Esophagus squamous epithelium (tissue), 5 donors: ENCODE data around the gene ZNF136. TPM values are rescaled to one million over a fixed set of nuclear protein-coding genes. Genes with fewer than 3 reads are reported as not detected.

ENCODE experiments used
- DNase-seq: peaks from one replicate; lab custom pipeline; 2025; lab: John Stamatoyannopoulos, UW
- H3K27ac ChIP-seq, 4 donors: fragments of 200-600 bp; sonication (generic); one replicate each; pipeline ENCODE4 v1.5.1; 2016 to 2019; ENCODE audit warnings: mild to moderate bottlenecking in 1 of 4
- H3K27me3 ChIP-seq, 4 donors: fragments of 200-600 bp; sonication (generic); 1 replicate in 3 of 4; 2 replicates in 1 of 4; pipeline versions ENCODE4 v1.5.1 to v1.6.0; 2017 to 2021; ENCODE audit warnings: antibody characterized with exemption in 1 of 4
- H3K36me3 ChIP-seq, 3 donors: fragments of 200-600 bp; sonication (generic); one replicate each; pipeline ENCODE4 v1.5.1; 2016 to 2019
- H3K4me1 ChIP-seq, 3 donors: fragments of 200-600 bp; sonication (generic); one replicate each; pipeline ENCODE4 v1.5.1; 2017 to 2019
- H3K4me3 ChIP-seq, 4 donors: fragments of 200-600 bp; sonication (generic); 1 replicate in 3 of 4; 2 replicates in 1 of 4; pipeline ENCODE4 v1.5.1; 2016 to 2019; ENCODE audit warnings: mild to moderate bottlenecking in 2 of 4, moderate library complexity in 1 of 4
- H3K9me3 ChIP-seq, 3 donors: fragments of 200-600 bp; sonication (generic); one replicate each; pipeline ENCODE4 v1.5.1; 2016 to 2019
- CTCF ChIP-seq, 6 experiments: fragments of 450-650 bp in 4 of 6; fragments of 200-600 bp in 2 of 6; sonication (generic) in 2 of 6; IDR thresholded peaks; one replicate each; pipeline ENCODE4 v1.5.1; 2016 to 2019; ENCODE audit warnings: antibody characterized with exemption in 6 of 6, mild to moderate bottlenecking in 4 of 6, moderate library complexity in 4 of 6
- POLR2A ChIP-seq, 4 donors: fragments of 450-650 bp; IDR thresholded peaks; one replicate each; pipeline ENCODE4 v1.6.1; 2017; ENCODE audit warnings: antibody characterized with exemption in 4 of 4, mild to moderate bottlenecking in 4 of 4, moderate library complexity in 3 of 4
- WGBS, 2 donors: methylation state at CpG; one replicate each; pipeline ENCODE4 v1.1.5; 2018; 5-methylcytosine and 5-hydroxymethylcytosine counted together
- intact Hi-C: fragments of 100-400 bp; cut with DNase I; formaldehyde crosslinking; loops from one replicate; pipeline ENCODE4 v1.15.0; 2022
- total RNA-seq, 4 donors: library from RNA; depleted of rRNA; stranded (reverse); fragments of >200 nt; gene quantifications; one replicate each; pipeline ENCODE4 v1.1.0, GENCODE V29; 2016
- donor health status: DM: yes; HTN: yes; CAD: no.

Gene ZNF136
- total RNA-seq, 4 donors from 2014 or later: 1.6 to 10.9 (median 5.0) TPM

GRCh38 chr19:12133069-12133468, 29.8 kb upstream of the ZNF136 start:
- TF ChIP-seq CTCF (IDR thresholded peaks at IDR 0.05) (no peak), POLR2A (IDR thresholded peaks at IDR 0.05) (no peak)
- no peak for DNase-seq
- H3K4me1 ChIP-seq: peaks cover 0 to 4% (median 0%) of the 10 kb centered on the region in 3 donors
- peak overlapping the region in 1 of 4 donors; percentile 28 for H3K4me3 ChIP-seq
- H3K27ac ChIP-seq: no peak overlapping the region
- H3K9me3 ChIP-seq: peaks cover 0 to 82% (median 46%) of the 10 kb centered on the region in 3 donors
- intact Hi-C loops: no loop called here
- 86 to 94% methylated on average over 3 of the region's 3 CpGs for whole genome bisulfite sequencing, 2 donors
- no peaks in the 10 kb centered on the region for H3K27me3 ChIP-seq
- peaks cover 30 to 58% (median 33%) of the 10 kb centered on the region in 3 donors for H3K36me3 ChIP-seq

GRCh38 chr19:12137221-12137940, 25.5 kb upstream of the ZNF136 start:
- WGBS, 2 donors: 73 to 81% methylated on average over 6 to 7 of the region's 7 CpGs
- Histone ChIP-seq H3K27ac (no peak overlapping the region), H3K4me1 (peaks cover 17 to 35% (median 19%) of the 10 kb centered on the region in 3 donors), H3K4me3 (no peak overlapping the region), H3K36me3 (peaks cover 30 to 52% (median 33%) of the 10 kb centered on the region in 3 donors), H3K9me3 (peaks cover 0 to 39% (median 34%) of the 10 kb centered on the region in 3 donors), H3K27me3 (no peaks in the 10 kb centered on the region)
- intact Hi-C loops: no loop called here
- DNase-seq: no peak
- TF ChIP-seq POLR2A (IDR thresholded peaks at IDR 0.05) (no peak), CTCF (IDR thresholded peaks at IDR 0.05) (peak in 2 of 6 experiments; percentile 17 to 27)

GRCh38 chr19:12139269-12139668, 23.6 kb upstream of the ZNF136 start:
- TF ChIP-seq CTCF (IDR thresholded peaks at IDR 0.05) (no peak), POLR2A (IDR thresholded peaks at IDR 0.05) (no peak)
- DNase-seq: no peak

GRCh38 chr19:12139885-12140544, 22.9 kb upstream of the ZNF136 start, which contains the start of gene ZNF20:
TSS of gene ZNF20 (minus strand) at chr19:12140350. CDS start at chr19:12140182, 168 bp downstream.
- Histone ChIP-seq H3K9me3 (peaks cover 0 to 20% (median 9%) of the 10 kb centered on the region in 3 donors), H3K4me1 (peaks cover 17 to 35% (median 19%) of the 10 kb centered on the region in 3 donors), H3K4me3 (peak within 1 kb of the TSS; percentile 72 to 94 (median 84)), H3K36me3 (peaks cover 7 to 33% (median 10%) of the 10 kb centered on the region in 3 donors), H3K27ac (peak within 1 kb of the TSS; percentile 82 to 90 (median 84)), H3K27me3 (no peaks in the 10 kb centered on the region)
- intact Hi-C loops: loop anchor here (2.0 to 5.0 kb wide), 2 partner anchors 79 to 343 kb away; partner anchors contain the start of gene ZNF491
- DNase-seq: peak; percentile 59
- WGBS, 2 donors: 0 to 2% methylated on average over 9 to 14 of the region's 49 CpGs
- peak in 1 of 4 donors; percentile 9 for TF ChIP-seq POLR2A (IDR thresholded peaks at IDR 0.05)
- no peak for TF ChIP-seq CTCF (IDR thresholded peaks at IDR 0.05)

More at GRCh38 chr19:12139269-12139668, 23.6 kb upstream of the ZNF136 start:
- H3K27me3 ChIP-seq: no peaks in the 10 kb centered on the region
- H3K9me3 ChIP-seq: peaks cover 0 to 20% (median 15%) of the 10 kb centered on the region in 3 donors
- 16 to 24% methylated on average over 13 of the region's 13 CpGs for WGBS, 2 donors
- H3K4me1 ChIP-seq: peaks cover 17 to 35% (median 19%) of the 10 kb centered on the region in 3 donors
- peak overlapping the region; percentile 72 to 94 (median 84) for H3K4me3 ChIP-seq
- H3K36me3 ChIP-seq: peaks cover 14 to 33% (median 14%) of the 10 kb centered on the region in 3 donors
- peak overlapping the region in 3 of 4 donors; percentile 82 to 90 (median 82) for H3K27ac ChIP-seq
- intact Hi-C loops: loop anchor here (2.0 kb wide), 1 partner anchor 78 kb away; no protein-coding TSS in a partner anchor
